Thyroid gland (tissue), 4 donors: ENCODE measurements around the gene ATP9B. TPM values are rescaled to one million over a fixed set of nuclear protein-coding genes. Genes with fewer than 3 reads are reported as not detected.
A peak's percentile ranks its signal among the peaks of the same experiment; 100 is the strongest.

Source experiments
- DNase-seq, 2 donors: peaks; one replicate each; pipeline ENCODE4 v3.0.0-alpha.2; 2019
- H3K27ac ChIP-seq, 3 donors: fragments of 200-600 bp; sonication (generic); 1 replicate in 2 of 3; 2 replicates in 1 of 3; pipeline ENCODE4 v1.5.1; 2016 to 2019; ENCODE audit warnings: mild to moderate bottlenecking in 1 of 3, moderate library complexity in 1 of 3
- H3K27me3 ChIP-seq: fragments of 200-600 bp; sonication (generic); one replicate; pipeline ENCODE4 v1.5.1; 2019
- H3K36me3 ChIP-seq, 2 donors: fragments of 200-600 bp; sonication (generic); one replicate each; pipeline ENCODE4 v1.5.1; 2016 to 2019
- H3K4me1 ChIP-seq, 2 donors: fragments of 200-600 bp; sonication (generic); one replicate each; pipeline ENCODE4 v1.5.1; 2017 to 2019
- H3K4me3 ChIP-seq, 3 donors: fragments of 200-600 bp; sonication (generic); replicated peaks in 1 of 3; 1 replicate in 2 of 3; 2 replicates in 1 of 3; pipeline ENCODE4 v1.5.1; 2016; ENCODE audit warnings: mild to moderate bottlenecking in 1 of 3
- H3K9me3 ChIP-seq: fragments of 200-600 bp; sonication (generic); one replicate; pipeline ENCODE4 v1.5.1; 2017
- POLR2A ChIP-seq, 2 donors: fragments of 450-650 bp; IDR thresholded peaks; one replicate each; pipeline ENCODE4 v1.6.1; 2017; ENCODE audit warnings: antibody characterized with exemption in 2 of 2, mild to moderate bottlenecking in 2 of 2, moderate library complexity in 1 of 2
- WGBS, 2 donors: methylation state at CpG; one replicate each; pipeline ENCODE4 v1.1.5; 2017; 5-methylcytosine and 5-hydroxymethylcytosine counted together
- intact Hi-C: fragments of 100-400 bp; cut with DNase I; formaldehyde crosslinking; loops from one replicate; pipeline ENCODE4 v1.15.1; 2023
- total RNA-seq, 4 donors: library from RNA; depleted of rRNA; stranded (reverse); fragments of >200 nt; gene quantifications; one replicate each; pipeline ENCODE4 v1.2.3, GENCODE V29; 2016
- TF ChIP-seq, protein P1 (sequence below), 6 experiments: fragments of 200-600 bp in 3 of 6; fragments of 450-650 bp in 3 of 6; sonication (generic) in 3 of 6; IDR thresholded peaks; one replicate each; pipeline ENCODE4 v1.5.1; 2016 to 2019; ENCODE audit warnings: antibody characterized with exemption in 6 of 6, mild to moderate bottlenecking in 2 of 6, inconsistent platforms in 1 of 6, moderate library complexity in 1 of 6

ATP9B gene
- total RNA-seq, 4 donors from 2014 or later = 30.6 to 58.1 (median 48.2) TPM

DNA sequence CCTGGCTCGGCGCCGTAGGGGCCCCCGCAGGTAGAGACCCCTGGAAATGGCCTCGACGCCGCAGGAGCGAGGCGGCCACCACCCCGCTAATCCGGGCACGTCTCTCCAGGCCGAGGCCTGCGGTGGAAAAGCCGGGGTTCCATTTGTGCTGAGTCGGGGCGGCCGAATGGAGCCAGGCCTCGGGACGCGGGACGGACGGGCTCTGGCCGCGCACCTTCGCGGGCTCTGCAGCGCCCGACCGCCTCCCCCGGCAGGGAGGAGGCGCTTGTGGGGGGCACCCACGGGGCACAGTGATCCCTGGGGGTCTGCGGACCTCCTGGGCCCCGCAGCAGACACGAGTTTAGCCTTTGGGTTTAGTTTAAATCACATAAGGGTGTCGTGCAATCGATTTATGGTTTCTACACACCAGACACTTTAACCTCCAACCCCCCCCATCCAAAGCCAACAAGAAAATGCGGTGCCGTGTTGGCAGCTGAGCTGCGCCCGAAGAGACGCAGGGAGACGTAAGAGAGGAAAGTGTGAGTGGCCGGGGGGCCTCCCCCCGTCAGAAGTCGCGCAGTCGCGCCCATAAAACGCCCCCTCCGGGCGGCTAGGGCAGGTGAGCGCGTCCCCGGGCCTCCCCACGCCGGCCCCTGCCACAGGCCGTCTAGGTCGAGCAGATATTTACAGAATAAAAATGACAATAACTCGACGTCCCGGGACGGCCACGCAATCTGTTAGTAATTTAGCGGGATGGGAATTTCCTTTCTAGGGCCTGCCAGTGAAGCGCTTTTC is 325.5 kb downstream of the ATP9B start:
- WGBS, 2 donors = 2 to 3% methylated on average over 29 to 43 of the region's 67 CpGs
- peak overlapping the region; percentile 75 to 86 (median 79) for H3K27ac ChIP-seq
- no peak for DNase-seq
- intact Hi-C loops = no loop called here
- peaks cover 29 to 35% of the 10 kb centered on the region in 2 donors for H3K4me1 ChIP-seq
- peak overlapping the region in 2 of 3 donors; percentile 51 for H3K4me3 ChIP-seq
- H3K9me3 ChIP-seq = no peaks in the 10 kb centered on the region
- peaks cover under 1% of the 10 kb centered on the region for H3K27me3 ChIP-seq
- TF ChIP-seq POLR2A (IDR thresholded peaks at IDR 0.05) = no peak
- TF ChIP-seq, protein P1, sequence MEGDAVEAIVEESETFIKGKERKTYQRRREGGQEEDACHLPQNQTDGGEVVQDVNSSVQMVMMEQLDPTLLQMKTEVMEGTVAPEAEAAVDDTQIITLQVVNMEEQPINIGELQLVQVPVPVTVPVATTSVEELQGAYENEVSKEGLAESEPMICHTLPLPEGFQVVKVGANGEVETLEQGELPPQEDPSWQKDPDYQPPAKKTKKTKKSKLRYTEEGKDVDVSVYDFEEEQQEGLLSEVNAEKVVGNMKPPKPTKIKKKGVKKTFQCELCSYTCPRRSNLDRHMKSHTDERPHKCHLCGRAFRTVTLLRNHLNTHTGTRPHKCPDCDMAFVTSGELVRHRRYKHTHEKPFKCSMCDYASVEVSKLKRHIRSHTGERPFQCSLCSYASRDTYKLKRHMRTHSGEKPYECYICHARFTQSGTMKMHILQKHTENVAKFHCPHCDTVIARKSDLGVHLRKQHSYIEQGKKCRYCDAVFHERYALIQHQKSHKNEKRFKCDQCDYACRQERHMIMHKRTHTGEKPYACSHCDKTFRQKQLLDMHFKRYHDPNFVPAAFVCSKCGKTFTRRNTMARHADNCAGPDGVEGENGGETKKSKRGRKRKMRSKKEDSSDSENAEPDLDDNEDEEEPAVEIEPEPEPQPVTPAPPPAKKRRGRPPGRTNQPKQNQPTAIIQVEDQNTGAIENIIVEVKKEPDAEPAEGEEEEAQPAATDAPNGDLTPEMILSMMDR (IDR thresholded peaks at IDR 0.05) = no peak
- H3K36me3 ChIP-seq = no peaks in the 10 kb centered on the region

DNA sequence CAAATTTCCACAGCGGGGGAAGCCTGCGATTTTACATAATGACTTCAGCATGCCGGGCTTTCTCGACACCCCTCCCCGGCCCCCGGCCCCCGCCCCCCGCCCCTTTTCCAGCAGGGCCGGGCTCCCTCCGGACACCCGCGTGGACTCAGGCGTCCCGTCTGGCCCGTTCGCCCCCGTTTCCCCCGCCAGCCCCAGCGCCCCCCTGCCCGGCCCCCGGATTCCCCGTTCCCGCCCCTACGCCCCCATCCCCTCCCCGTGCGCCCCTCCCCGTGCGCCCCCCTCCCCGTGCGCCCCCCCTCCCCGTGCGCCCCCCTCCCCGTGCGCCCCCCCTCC is 326.1 kb downstream of the ATP9B start:
- WGBS, 2 donors = 0% methylated on average over 4 to 10 of the region's 34 CpGs
- Histone ChIP-seq H3K27me3 (no peaks in the 10 kb centered on the region), H3K27ac (peak overlapping the region in 2 of 3 donors; percentile 79 to 86), H3K4me3 (peak overlapping the region in 1 of 3 donors; percentile 51), H3K36me3 (no peaks in the 10 kb centered on the region), H3K9me3 (no peaks in the 10 kb centered on the region), H3K4me1 (peaks cover 31 to 35% of the 10 kb centered on the region in 2 donors)
- TF ChIP-seq, protein P1 (IDR thresholded peaks at IDR 0.05) = no peak
- TF ChIP-seq POLR2A (IDR thresholded peaks at IDR 0.05) = no peak
- no peak for DNase-seq
- intact Hi-C loops = no loop called here

DNA sequence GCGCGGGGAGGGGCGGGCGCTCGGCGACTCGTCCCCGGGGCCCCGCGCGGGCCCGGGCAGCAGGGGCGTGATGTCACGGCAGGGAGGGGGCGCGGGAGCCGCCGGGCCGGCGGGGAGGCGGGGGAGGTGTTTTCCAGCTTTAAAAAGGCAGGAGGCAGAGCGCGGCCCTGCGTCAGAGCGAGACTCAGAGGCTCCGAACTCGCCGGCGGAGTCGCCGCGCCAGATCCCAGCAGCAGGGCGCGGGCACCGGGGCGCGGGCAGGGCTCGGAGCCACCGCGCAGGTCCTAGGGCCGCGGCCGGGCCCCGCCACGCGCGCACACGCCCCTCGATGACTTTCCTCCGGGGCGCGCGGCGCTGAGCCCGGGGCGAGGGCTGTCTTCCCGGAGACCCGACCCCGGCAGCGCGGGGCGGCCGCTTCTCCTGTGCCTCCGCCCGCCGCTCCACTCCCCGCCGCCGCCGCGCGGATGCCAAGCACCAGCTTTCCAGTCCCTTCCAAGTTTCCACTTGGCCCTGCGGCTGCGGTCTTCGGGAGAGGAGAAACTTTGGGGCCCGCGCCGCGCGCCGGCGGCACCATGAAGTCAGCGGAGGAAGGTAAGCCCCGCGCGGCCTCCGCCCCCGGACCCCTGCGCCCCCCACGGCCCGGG is 326.7 kb downstream of the ATP9B start, which contains the start of gene NFATC1:
Gene NFATC1 (plus strand): TSS at position 170 of the 644 bp plus-strand sequence. CDS start 295 bp downstream, at position 465.
- peak; percentile 71 to 72 for DNase-seq
- H3K4me1 ChIP-seq = peaks cover 31 to 35% of the 10 kb centered on the region in 2 donors
- intact Hi-C loops = no loop called here

DNA sequence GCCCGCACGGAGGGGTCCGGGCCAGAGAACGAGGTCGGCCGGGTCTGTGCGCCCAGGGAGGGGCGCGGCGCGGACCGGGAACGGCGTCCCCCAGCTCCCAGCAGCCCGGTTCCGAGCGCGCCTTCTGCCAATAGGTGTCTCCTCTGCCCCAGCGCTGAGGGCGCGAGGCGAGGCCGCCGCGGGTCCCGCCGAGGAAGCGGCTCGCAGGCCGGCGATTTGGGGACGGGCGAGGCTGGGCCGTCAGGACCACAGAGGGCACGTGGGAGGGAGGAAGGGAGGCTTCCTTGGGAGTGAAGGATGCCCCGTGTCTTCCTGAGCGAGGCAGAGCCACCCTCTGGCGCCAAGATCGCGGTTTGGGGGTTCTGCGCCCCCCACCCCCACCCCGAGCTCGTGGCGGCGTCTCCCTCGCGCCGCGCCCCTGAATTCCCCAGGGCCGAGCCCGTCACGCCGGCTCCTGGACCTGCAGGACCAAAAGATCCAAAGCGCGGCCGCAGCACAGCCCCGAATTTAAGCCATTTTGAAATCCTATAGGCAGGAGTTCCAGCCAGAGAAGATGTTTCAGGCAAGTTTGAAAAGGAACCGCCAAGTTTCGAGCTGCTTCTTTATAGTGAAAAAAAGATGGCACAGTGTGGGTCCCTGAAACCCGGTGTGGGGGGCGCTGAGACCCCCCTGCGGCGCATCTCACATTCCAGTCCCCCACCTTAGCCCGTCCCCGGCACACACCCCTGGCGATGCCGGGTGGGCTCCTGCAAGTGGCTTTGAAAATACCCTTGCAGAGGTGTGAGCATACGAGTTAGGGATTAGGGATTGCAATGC is 327.4 kb downstream of the ATP9B start:
- H3K4me1 ChIP-seq = peaks cover 31 to 35% of the 10 kb centered on the region in 2 donors
- H3K9me3 ChIP-seq = no peaks in the 10 kb centered on the region
- intact Hi-C loops = no loop called here
- 11 to 21% methylated on average over 23 to 44 of the region's 68 CpGs for WGBS, 2 donors
- H3K27ac ChIP-seq = peak overlapping the region in 2 of 3 donors; percentile 58 to 71
- TF ChIP-seq, protein P1 (IDR thresholded peaks at IDR 0.05) = peak in 1 of 6 experiments; percentile 14
- TF ChIP-seq POLR2A (IDR thresholded peaks at IDR 0.05) = no peak
- H3K27me3 ChIP-seq = no peaks in the 10 kb centered on the region
- peak overlapping the region in 1 of 3 donors; percentile 63 for H3K4me3 ChIP-seq
- H3K36me3 ChIP-seq = no peaks in the 10 kb centered on the region
- DNase-seq = peak; percentile 54 to 63

More for the DNA sequence above, 326.7 kb downstream of the ATP9B start, which contains the start of gene NFATC1:
- Histone ChIP-seq H3K27me3 (no peaks in the 10 kb centered on the region), H3K9me3 (no peaks in the 10 kb centered on the region), H3K27ac (peak within 1 kb of the TSS; percentile 75 to 86 (median 79)), H3K36me3 (no peaks in the 10 kb centered on the region), H3K4me3 (peak within 1 kb of the TSS in 1 of 3 donors; percentile 63)
- WGBS, 2 donors = 0% methylated on average over 1 of the region's 91 CpGs; no CpG with 5 or more reads in 1 of the 2 donors
- peak in 1 of 2 donors; percentile 35 for TF ChIP-seq POLR2A (IDR thresholded peaks at IDR 0.05)
- TF ChIP-seq, protein P1 (IDR thresholded peaks at IDR 0.05) = no peak
